HCT116 (cell line): Measurements from ENCODE around the gene NEUROD6. TPM values are rescaled to one million over a fixed set of nuclear protein-coding genes. Genes with fewer than 3 reads are reported as not detected.

ENCODE experiments used
- ATAC-seq: fragments of 200-7000 bp; cut with Tn5 transposase; 2 replicates; pipeline ENCODE4 v1.9.1; 2020; ENCODE audit warnings: mild to moderate bottlenecking, moderate library complexity
- BruUV-seq: library from RNA; stranded (reverse); fragments of 400-500 nt; replicated peaks from 2 replicates; lab custom pipeline; 2021; lab: Mats Ljungman, UMichigan
- CTCF ChIA-PET: fragments of 300-600 bp; sonication (Branson Sonifier 250); formaldehyde crosslinking; loops from one replicate; lab custom pipeline; 2021; ENCODE audit warnings: antibody characterized with exemption; lab: Charles Lee
- POLR2A ChIA-PET: fragments of 300-600, 350-600 bp; sonication (Branson Sonifier 250); formaldehyde crosslinking; loops from one replicate; lab custom pipeline; 2021; ENCODE audit warnings: antibody characterized with exemption; lab: Charles Lee
- RAD21 ChIA-PET, 2 experiments: fragments of 300-600 bp; sonication (Branson Sonifier 250); formaldehyde crosslinking; loops; one replicate each; lab custom pipeline; 2023; ENCODE audit warnings: low total read pairs in 2 of 2; ENCODE audit not compliant: uncharacterized antibody in 2 of 2, unreplicated experiment in 2 of 2, low non-redundant PET in 1 of 2; lab: Charles Lee
- DNase-seq: peaks from one replicate; pipeline ENCODE4 v3.0.0-alpha.2; 2010; ENCODE audit warnings: low read depth, low spot score
- H2AFZ ChIP-seq: fragments of 200-600 bp; shearing (Covaris generic), sonication (generic); 2 replicates; pipeline ENCODE4 v1.6.1; 2017; ENCODE audit warnings: low read depth, mixed run types, mixed read lengths, antibody characterized with exemption, low read length; ENCODE audit not compliant: poor library complexity, severe bottlenecking
- H3K27ac ChIP-seq: 2 replicates; pipeline ENCODE4 v1.5.1; 2012; ENCODE audit warnings: low read depth, low read length
- H3K27me3 ChIP-seq: fragments of 200-600 bp; sonication (generic); 2 replicates; pipeline ENCODE4 v1.6.1; 2016; ENCODE audit warnings: mixed run types, low read length, mixed read lengths; ENCODE audit not compliant: insufficient read depth
- H3K36me3 ChIP-seq, 2 experiments: fragments of 200-500 bp in 1 of 2; fragments of 200-600 bp in 1 of 2; sonication (Bioruptor generic) in 1 of 2; sonication (generic) in 1 of 2; 2 replicates each; pipeline versions ENCODE4 v1.5.1 to v1.6.1; 2014 to 2016; ENCODE audit warnings: low read length in 2 of 2, inconsistent platforms in 1 of 2, mixed read lengths in 1 of 2, mixed run types in 1 of 2; ENCODE audit not compliant: insufficient read depth in 2 of 2, control insufficient read depth in 1 of 2
- H3K4me1 ChIP-seq, 2 experiments: fragments of 200-600 bp in 1 of 2; sonication (generic) in 1 of 2; 2 replicates each; pipeline versions ENCODE4 v1.5.1 to v1.6.1; 2012 to 2017; ENCODE audit warnings: low read length in 2 of 2, inconsistent platforms in 1 of 2, mild to moderate bottlenecking in 1 of 2, mixed read lengths in 1 of 2, mixed run types in 1 of 2, moderate library complexity in 1 of 2; ENCODE audit not compliant: insufficient read depth in 2 of 2, control insufficient read depth in 1 of 2
- H3K4me2 ChIP-seq: fragments of 200-600 bp; sonication (generic); 2 replicates; pipeline ENCODE4 v1.6.1; 2017; ENCODE audit warnings: mixed run types, low read length, mixed read lengths
- H3K4me3 ChIP-seq, 2 experiments: fragments of 200-600 bp in 1 of 2; sonication (generic) in 1 of 2; replicated peaks in 1 of 2; 2 replicates each; pipeline ENCODE4 v1.5.1; 2011 to 2016; ENCODE audit warnings: low read length in 2 of 2, control low read depth in 1 of 2, low read depth in 1 of 2, mild to moderate bottlenecking in 1 of 2, mixed read lengths in 1 of 2, mixed run types in 1 of 2
- H3K79me2 ChIP-seq: fragments of 200-600 bp; sonication (generic); 2 replicates; pipeline ENCODE4 v1.6.1; 2017; ENCODE audit warnings: mild to moderate bottlenecking, mixed run types, low read length, moderate library complexity, mixed read lengths; ENCODE audit not compliant: insufficient read depth
- H3K9ac ChIP-seq: fragments of 200-600 bp; sonication (generic); 2 replicates; pipeline ENCODE4 v1.6.1; 2016; ENCODE audit warnings: low read length, mixed read lengths
- H3K9me2 ChIP-seq: fragments of 200-600 bp; sonication (generic), shearing (Covaris generic); 2 replicates; pipeline ENCODE4 v1.6.1; 2017; ENCODE audit warnings: mixed run types, mild to moderate bottlenecking, moderate library complexity; ENCODE audit not compliant: insufficient read depth
- H3K9me3 ChIP-seq, 2 experiments: fragments of 200-500 bp in 1 of 2; fragments of 200-600 bp in 1 of 2; sonication (Bioruptor generic) in 1 of 2; sonication (generic) in 1 of 2; 2 replicates each; pipeline ENCODE4 v1.6.1; 2014 to 2017; ENCODE audit warnings: low read length in 2 of 2, mixed read lengths in 2 of 2, inconsistent platforms in 1 of 2, low read depth in 1 of 2, mild to moderate bottlenecking in 1 of 2, mixed run types in 1 of 2, moderate library complexity in 1 of 2; ENCODE audit not compliant: control insufficient read depth in 1 of 2, insufficient read depth in 1 of 2
- H4K20me1 ChIP-seq: fragments of 200-600 bp; sonication (generic), shearing (Covaris generic); 2 replicates; pipeline ENCODE4 v1.6.1; 2017; ENCODE audit warnings: mixed run types, mild to moderate bottlenecking, moderate library complexity; ENCODE audit not compliant: insufficient read depth
- ATF3 ChIP-seq: IDR thresholded peaks from 2 replicates; pipeline ENCODE4 v1.6.1; 2012
- CTCF ChIP-seq, 3 experiments: fragments of 200-600 bp in 1 of 3; sonication (generic) in 1 of 3; IDR thresholded peaks in 2 of 3; conservative IDR thresholded peaks in 1 of 3; 2 replicates each; pipeline ENCODE4 v1.5.1; 2012 to 2017; ENCODE audit warnings: low read depth in 2 of 3, low read length in 2 of 3, antibody characterized with exemption in 1 of 3, borderline replicate concordance in 1 of 3, control low read depth in 1 of 3, mild to moderate bottlenecking in 1 of 3, mixed read lengths in 1 of 3, mixed run types in 1 of 3, moderate library complexity in 1 of 3; ENCODE audit not compliant: insufficient read depth in 1 of 3
- EGR1 ChIP-seq: IDR thresholded peaks from 2 replicates; pipeline ENCODE4 v1.6.1; 2012; ENCODE audit warnings: low read depth
- ELF1 ChIP-seq: IDR thresholded peaks from 2 replicates; pipeline ENCODE4 v1.6.1; 2012; ENCODE audit warnings: low read depth, borderline replicate concordance
- EZH2phosphoT487 ChIP-seq: fragments of 200-600 bp; IDR thresholded peaks from 2 replicates; pipeline ENCODE4 v1.6.1; 2018; ENCODE audit warnings: antibody characterized with exemption, borderline replicate concordance
- FOSL1 ChIP-seq: IDR thresholded peaks from 2 replicates; pipeline ENCODE4 v1.6.1; 2012; ENCODE audit warnings: low read depth
- POLR2A ChIP-seq: IDR thresholded peaks from 2 replicates; pipeline ENCODE4 v1.7.0; 2011; ENCODE audit warnings: borderline replicate concordance; ENCODE audit not compliant: insufficient read depth, insufficient read length; ENCODE audit errors: extremely low read depth
- REST ChIP-seq: IDR thresholded peaks from 2 replicates; pipeline ENCODE4 v1.6.1; 2012; ENCODE audit warnings: low read depth
- SIN3A ChIP-seq: IDR thresholded peaks from 2 replicates; pipeline ENCODE4 v1.6.1; 2012; ENCODE audit warnings: low read depth
- SRF ChIP-seq: IDR thresholded peaks from 2 replicates; pipeline ENCODE4 v1.6.1; 2012; ENCODE audit warnings: low read depth
- YY1 ChIP-seq: IDR thresholded peaks from 2 replicates; pipeline ENCODE4 v1.6.1; 2011; ENCODE audit warnings: low read length, low read depth, moderate library complexity, mild to moderate bottlenecking; ENCODE audit not compliant: insufficient replicate concordance; ENCODE audit errors: extremely low read depth
- ZBTB33 ChIP-seq: IDR thresholded peaks from 2 replicates; pipeline ENCODE4 v1.6.1; 2011; ENCODE audit warnings: mild to moderate bottlenecking, low read length, moderate library complexity; ENCODE audit not compliant: insufficient replicate concordance; ENCODE audit errors: extremely low read depth
- ZFX ChIP-seq: fragments of 450-650 bp; IDR thresholded peaks from 2 replicates; pipeline ENCODE4 v1.6.1; 2017
- intact Hi-C: fragments of 100-400 bp; cut with micrococcal nuclease; formaldehyde crosslinking; loops from 2 replicates; pipeline ENCODE4 v1.10.0; 2022
- total RNA-seq: library from RNA; stranded (reverse); gene quantifications from one replicate; pipeline ENCODE4 v1.2.1, GENCODE V29; 2021; ENCODE audit not compliant: unreplicated experiment

Gene NEUROD6
- total RNA-seq, 1 experiment from 2014 or later, result not detected

GRCh38 chr7:31340051-31340450 is 475 bp downstream of the NEUROD6 start:
- Histone ChIP-seq H3K4me2 (no peak overlapping the region), H3K4me3 (no peak overlapping the region), H2AFZ (no peak overlapping the region), H3K36me3 (no peaks in the 10 kb centered on the region), H4K20me1 (no peaks in the 10 kb centered on the region), H3K9me3 (no peaks in the 10 kb centered on the region), H3K9ac (no peak overlapping the region), H3K9me2 (no peaks in the 10 kb centered on the region), H3K79me2 (no peaks in the 10 kb centered on the region), H3K27me3 (peaks cover 21% of the 10 kb centered on the region), H3K27ac (no peak overlapping the region), H3K4me1 (no peaks in the 10 kb centered on the region)
- ATAC-seq (no peak), DNase-seq (no peak)
- TF ChIP-seq ELF1 (no peak), YY1 (no peak), SIN3A (no peak), CTCF (IDR thresholded peaks at IDR 0.05 in 2 of 3, conservative IDR thresholded peaks at IDR 0.05 in 1 of 3; ENCODE audit: borderline replicate concordance in 1 of 3, insufficient read depth in 1 of 3, low read depth in 2 of 3, low read length in 2 of 3) (no peak), REST (no peak), ZBTB33 (no peak), EZH2phosphoT487 (no peak), ATF3 (no peak), EGR1 (no peak), FOSL1 (no peak), SRF (no peak), POLR2A (no peak), ZFX (no peak)
- intact Hi-C loops, result no loop called here
- ChIA-PET POLR2A (no interaction called here), CTCF (no interaction called here), RAD21 (no interaction called here)
- BruUV-seq, result no TSS peak
